M059J (cell line): ENCODE results near the gene IQCF2. TPM values are rescaled to one million over a fixed set of nuclear protein-coding genes. Genes with fewer than 3 reads are reported as not detected.
"Not testable (repeated sequence)": the region's sequence is repeated elsewhere in the genome, so short reads cannot be mapped to it uniquely, and the experiment has no call there.

ENCODE experiments used
- DNase-seq: peaks from one replicate; pipeline ENCODE4 v3.0.0-alpha.2; 2012; ENCODE audit warnings: low read depth
- total RNA-seq: library from RNA; depleted of rRNA; stranded (reverse); fragments of >200 nt; shearing (Covaris generic); gene quantifications from 2 replicates; pipeline ENCODE4 v1.2.3, GENCODE V29; 2014; rRNA removed

Gene IQCF2
- total RNA-seq, 1 experiment from 2014 or later: not detected

GRCh38 chr3:51876186-51876585 is 14.8 kb downstream of the IQCF2 start:
- no peak for DNase-seq

- no peak for DNase-seq
Observed at GRCh38 chr3:51879937-51880336, 18.5 kb downstream of the IQCF2 start.

- DNase-seq: no peak
Observed at GRCh38 chr3:51886447-51886846, 25.0 kb downstream of the IQCF2 start.

GRCh38 chr3:51887620-51888019 is 26.2 kb downstream of the IQCF2 start:
- no peak for DNase-seq

GRCh38 chr3:51888463-51889105 is 27.2 kb downstream of the IQCF2 start:
- DNase-seq: no peak

GRCh38 chr3:51891242-51892039 is 30.0 kb downstream of the IQCF2 start:
- no peak for DNase-seq

GRCh38 chr3:51894391-51894790 is 33.0 kb downstream of the IQCF2 start:
- no peak for DNase-seq

- DNase-seq: no peak
Observed at GRCh38 chr3:51894939-51895338, 33.5 kb downstream of the IQCF2 start.

- DNase-seq: peak; percentile 6
Observed at GRCh38 chr3:51896607-51897305, 35.3 kb downstream of the IQCF2 start.

- no peak for DNase-seq
Observed at GRCh38 chr3:51897391-51897790, 36.0 kb downstream of the IQCF2 start.

- not testable (repeated sequence) for DNase-seq
Observed at GRCh38 chr3:51900043-51900442, 38.6 kb downstream of the IQCF2 start.

GRCh38 chr3:51902361-51902760 is 40.9 kb downstream of the IQCF2 start:
- peak; percentile 52 for DNase-seq

GRCh38 chr3:51904034-51904823 is 42.8 kb downstream of the IQCF2 start:
- DNase-seq: no peak

GRCh38 chr3:51908026-51908425 is 46.6 kb downstream of the IQCF2 start:
- DNase-seq: no peak

Other genes starting within 250 kb of the IQCF2 start
- gene TEX264, start 190.4 kb upstream of the IQCF2 start, total RNA-seq: 56.3 and 61.0 TPM in 2 replicates
- not detected in 2 replicates for gene GRM2, start 154.5 kb upstream of the IQCF2 start, total RNA-seq
- not detected in 2 replicates for gene IQCF6, start 82.4 kb upstream of the IQCF2 start, total RNA-seq
- gene IQCF5, start 14.0 kb downstream of the IQCF2 start, total RNA-seq: not detected in 2 replicates
- not detected in 2 replicates for gene IQCF1, start 41.7 kb downstream of the IQCF2 start, total RNA-seq
- gene RRP9, start 80.3 kb downstream of the IQCF2 start, total RNA-seq: 22.2 and 26.3 TPM in 2 replicates
- 12.3 and 15.9 TPM in 2 replicates for gene PARP3, start 80.7 kb downstream of the IQCF2 start, total RNA-seq
- 0.02 TPM in 1 of 2 replicates, not detected in the other for gene GPR62, start 93.8 kb downstream of the IQCF2 start, total RNA-seq
- 14.7 and 45.1 TPM in 2 replicates for gene PCBP4, start 105.8 kb downstream of the IQCF2 start, total RNA-seq
- gene ABHD14B, start 112.4 kb downstream of the IQCF2 start, total RNA-seq: 10.6 and 14.4 TPM in 2 replicates
- gene ABHD14A, start 113.4 kb downstream of the IQCF2 start, total RNA-seq: 9.9 and 17.8 TPM in 2 replicates
- gene ACY1, start 121.9 kb downstream of the IQCF2 start, total RNA-seq: 26.4 and 29.4 TPM in 2 replicates
- gene RPL29, start 134.3 kb downstream of the IQCF2 start, total RNA-seq: 590 and 1,001 TPM in 2 replicates
- 9.6 and 14.0 TPM in 2 replicates for gene DUSP7, start 195.0 kb downstream of the IQCF2 start, total RNA-seq